GM10847 (cell line): Measurements from ENCODE around the gene CLUH.

Experiments used
- POLR2A ChIP-seq: IDR thresholded peaks from 2 replicates; pipeline ENCODE4 v1.6.1; 2011; ENCODE audit not compliant: insufficient read length; ENCODE audit errors: extremely low read depth

CLUH gene

GRCh38 chr17:2700030-2700490 lies 11.5 kb downstream of the CLUH start:
- no peak for TF ChIP-seq POLR2A

DNA sequence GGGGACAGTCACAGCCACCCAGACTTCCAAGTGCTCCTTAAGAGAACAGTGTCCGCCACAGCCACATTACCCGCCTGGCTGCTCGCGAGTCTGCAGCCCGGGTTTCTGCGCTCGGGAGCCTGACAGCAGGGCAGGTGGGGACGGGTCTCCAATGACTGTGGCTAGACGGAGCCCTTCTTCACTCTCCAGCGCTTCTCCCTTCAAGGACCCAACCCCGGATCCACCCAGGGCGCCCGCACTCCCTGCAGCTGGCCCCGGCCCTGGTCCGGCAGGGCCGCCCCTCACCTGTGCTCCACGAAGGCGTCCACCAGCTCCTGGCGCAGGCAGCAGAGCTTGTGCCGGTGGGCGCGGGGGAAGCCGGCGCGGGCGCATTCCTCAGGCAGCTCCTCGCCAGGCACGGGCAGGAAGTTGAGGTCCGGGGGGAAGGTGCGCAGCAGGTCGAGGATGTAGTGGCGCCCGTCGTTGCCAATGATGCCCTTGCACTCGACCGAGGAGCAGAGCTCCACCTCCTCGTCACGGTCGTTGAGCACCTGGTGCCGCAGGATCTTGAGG lies 13.9 kb downstream of the CLUH start:
- no peak for TF ChIP-seq POLR2A

GRCh38 chr17:2695961-2696760 lies 15.4 kb downstream of the CLUH start:
- no peak for TF ChIP-seq POLR2A

GRCh38 chr17:2695243-2695960 lies 16.2 kb downstream of the CLUH start:
- TF ChIP-seq POLR2A: no peak

DNA sequence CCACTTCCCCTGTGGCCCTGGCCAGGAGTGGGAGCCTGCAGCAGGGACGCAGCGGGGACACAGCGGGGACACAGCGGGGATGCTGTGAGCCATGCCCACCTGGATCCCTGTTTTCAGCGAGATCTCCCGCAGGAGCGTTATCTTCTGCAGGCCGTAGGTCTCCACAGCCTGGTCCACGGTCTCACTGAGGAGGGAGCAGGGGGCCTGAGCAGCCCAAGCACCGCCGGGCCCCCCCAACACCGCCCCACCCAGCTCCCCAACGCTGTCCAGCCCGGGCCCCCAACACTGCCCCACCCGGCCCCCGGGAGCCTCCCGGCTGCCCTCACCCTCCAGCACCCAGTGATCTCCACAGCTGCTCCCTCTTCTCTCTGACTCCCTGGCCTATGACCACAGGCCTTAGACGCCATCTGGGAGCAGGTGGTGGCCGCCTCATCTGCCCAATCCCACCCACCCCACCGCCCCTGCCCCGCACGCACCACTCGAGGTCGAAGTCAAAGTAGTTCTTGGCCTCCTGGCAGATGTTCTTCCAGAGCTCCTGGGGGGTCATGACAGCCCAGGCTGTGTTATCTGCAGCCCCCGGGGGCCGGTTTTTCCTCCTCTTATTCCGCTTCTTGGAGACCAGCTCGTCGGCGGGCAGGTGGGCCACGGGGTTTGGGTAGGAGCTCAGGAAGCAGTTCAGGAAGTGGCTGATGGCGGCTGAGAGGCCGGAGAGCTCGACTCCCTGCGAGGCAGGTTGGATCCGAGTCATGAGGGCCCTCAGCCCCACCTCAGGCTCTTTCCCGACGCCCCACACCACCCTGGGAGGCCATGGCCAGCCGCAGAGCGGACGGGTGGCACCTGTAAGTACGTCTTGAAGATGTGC lies 17.0 kb downstream of the CLUH start:
- TF ChIP-seq POLR2A: no peak

DNA sequence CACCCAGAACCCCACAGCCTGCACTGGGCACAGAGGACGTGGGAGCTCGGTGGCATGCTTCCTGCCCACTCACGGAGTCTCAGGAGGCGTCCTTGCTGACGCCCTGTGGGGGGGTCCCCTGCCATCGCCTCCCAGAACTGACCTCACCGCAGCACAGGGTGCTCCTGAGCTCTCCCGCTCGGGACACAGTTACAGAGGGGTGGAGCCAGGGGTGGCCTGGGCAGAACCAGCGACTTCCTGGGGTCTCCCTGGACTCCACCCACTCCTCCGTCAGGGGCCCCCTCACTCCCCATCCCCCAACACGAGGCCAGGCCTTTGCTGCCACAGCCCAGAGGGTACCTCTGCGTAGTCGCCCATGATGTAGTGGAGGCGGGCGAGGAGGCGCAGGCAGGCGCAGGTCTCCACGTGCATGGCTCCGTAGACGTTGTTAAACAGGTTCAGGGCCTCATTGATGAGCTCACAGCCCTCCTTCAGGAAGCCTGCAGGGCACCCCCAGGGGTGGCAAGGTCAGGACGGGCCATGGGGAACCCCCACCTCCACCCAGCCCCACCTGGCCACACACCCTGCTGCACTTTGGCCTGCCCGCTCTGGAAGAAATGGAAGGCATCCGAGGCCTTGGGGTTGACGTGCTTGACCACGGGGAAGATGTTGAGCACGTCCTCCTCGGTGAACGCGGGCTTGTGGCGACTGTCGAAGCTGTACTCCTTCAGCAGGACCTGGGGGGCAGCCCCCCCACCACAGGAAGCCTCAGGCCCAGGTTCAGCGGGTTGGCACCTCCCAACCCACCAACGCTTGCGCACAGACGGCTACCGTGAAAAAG lies 17.8 kb downstream of the CLUH start:
- TF ChIP-seq POLR2A: no peak

DNA sequence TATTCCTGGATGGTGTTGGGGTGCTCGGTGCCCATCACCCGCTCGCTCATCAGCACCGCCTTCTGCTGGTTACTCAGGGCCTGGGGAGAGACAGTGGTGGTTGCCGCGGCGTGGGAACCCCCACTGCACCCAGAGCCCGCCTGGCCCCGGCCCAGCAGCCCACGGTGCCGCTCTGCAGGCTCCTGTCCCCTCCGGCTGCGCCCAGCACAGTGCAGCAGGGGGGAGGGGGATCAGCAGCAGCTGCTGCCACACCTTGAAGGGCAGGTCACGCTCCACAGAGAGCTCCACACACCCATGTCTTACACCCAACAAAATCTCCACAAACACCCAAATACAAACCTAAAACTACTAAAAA lies 18.8 kb downstream of the CLUH start:
- no peak for TF ChIP-seq POLR2A

DNA sequence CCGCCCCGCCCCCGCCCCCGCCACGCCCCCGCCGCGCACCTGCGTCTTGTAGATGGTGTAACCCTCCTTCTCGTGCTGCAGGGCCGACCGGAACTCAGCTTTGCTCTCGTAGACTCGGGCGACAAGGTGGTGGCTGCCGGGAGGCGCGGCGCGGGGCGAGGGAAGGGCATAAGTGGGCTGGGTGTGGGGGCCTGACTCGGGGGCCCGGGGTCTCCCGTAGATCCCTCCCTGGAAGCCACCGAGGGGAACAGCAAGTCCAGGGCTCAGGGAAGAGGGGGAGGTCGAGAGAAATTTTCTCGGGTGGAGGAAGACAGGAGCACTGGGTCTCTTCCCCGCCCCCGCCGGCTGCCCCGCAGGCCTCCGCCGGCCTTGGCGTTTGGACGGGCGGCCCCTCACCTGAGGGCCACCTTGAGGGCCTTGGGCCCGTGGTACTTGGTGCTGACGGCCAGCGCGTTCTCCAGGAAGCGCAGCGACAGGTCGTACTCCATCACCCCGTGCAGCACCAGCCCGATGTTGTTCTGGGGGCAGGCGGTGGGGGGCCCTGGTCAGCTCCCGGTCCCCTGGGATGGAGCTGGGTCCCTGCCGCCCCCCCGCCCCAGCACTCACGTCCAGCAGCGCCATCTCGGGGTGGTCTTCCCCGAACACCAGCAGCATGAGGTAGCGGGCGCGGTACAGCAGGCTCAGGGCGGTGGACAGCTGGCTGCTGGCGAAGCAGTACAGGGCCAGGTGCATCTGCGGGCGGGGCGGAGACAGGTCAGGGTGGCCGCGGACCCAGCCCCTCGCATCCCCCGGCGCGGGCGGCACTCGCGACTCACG lies 19.4 kb downstream of the CLUH start:
- no peak for TF ChIP-seq POLR2A

GRCh38 chr17:2691069-2691871 lies 20.3 kb downstream of the CLUH start:
- no peak for TF ChIP-seq POLR2A

DNA sequence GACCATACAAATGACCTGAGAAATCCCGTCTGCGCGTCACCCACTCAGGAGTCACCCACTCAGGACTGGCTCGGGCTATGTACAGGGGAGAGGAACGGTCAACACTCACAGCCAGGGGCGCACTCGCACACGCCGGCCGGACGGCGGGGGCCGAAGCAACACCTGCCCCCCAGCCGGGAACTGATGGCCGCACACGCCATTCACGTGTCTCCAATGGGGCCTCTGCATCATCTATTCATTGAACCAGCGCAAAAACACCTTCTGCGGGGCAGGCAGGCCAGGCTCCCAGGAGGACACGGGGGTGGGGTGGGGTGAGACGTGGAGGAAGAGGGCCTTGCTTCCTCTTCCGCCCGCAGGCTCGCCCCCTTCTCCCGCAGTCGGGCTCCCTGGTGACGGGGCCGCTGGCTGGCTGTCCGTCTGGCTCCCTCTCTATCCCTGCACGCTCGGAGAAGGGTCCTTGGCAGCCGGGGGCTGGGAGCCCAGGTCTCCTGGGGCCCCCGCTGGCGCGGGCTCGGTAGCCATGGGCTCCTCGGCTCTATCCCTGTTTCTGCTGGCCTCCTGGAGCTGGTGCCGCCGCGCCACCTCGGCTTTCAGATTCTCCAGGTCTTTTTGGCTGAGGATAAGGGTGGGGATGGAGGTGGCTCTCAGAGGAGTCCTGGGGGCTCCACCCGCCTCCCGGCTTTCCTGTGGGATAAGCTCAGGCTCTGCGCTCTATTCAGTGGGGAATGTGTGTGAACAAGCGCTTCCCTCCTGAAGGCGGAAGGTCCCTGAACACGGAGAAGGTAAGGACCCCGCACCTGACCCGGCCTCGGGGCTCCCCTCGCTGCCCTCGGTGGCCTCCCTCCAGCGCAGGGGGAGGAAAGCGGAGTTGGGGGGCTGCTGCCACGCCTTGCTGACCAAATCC lies 21.1 kb downstream of the CLUH start:
- no peak for TF ChIP-seq POLR2A

DNA sequence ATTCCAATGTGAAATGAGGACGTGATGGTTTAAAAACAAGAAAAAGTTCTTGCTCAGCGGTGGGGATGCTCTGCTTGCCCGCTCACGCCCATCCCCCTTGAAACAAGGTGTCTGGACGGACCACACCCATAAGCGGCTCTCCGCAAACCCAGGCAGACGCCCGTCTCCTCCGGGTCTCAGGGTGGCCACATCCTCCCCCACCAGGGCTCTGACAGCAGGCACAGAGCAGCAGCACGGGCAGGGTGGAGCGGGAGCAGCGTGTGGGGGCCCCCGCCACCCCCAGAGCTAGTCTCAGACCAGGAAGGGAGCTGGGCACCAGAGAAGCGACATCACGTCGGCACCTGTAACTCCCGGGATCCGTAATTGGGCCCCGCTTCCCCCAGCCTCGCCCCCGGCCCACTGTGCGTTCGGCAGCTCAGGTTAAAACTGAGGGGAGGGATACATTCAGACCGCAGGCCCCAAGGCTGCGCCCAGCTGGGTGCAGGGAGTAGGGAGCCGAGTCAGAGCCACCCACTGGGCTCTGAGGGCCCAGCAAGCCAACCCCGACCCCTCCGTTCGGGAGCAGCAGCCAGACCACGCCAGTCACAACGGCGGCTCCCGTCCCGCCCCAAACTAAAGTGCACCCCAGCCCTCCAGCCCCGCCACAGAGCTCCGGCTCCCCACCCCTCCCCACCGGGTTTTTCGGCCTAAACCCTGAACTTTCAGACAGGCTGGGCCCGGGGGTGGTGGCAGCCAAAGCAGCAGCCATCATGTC lies 22.0 kb downstream of the CLUH start:
- no peak for TF ChIP-seq POLR2A
